Measurements from ENCODE around the gene SUSD2. TPM values are rescaled to one million over a fixed set of nuclear protein-coding genes. Genes with fewer than 3 reads are reported as not detected.
"Not testable (repeated sequence)": the region's sequence is repeated elsewhere in the genome, so short reads cannot be mapped to it uniquely, and the experiment has no call there.

SUSD2 gene
- under 1 TPM; 0.52 to 0.96 TPM for total RNA-seq

GRCh38 chr22:24181088-24181995, at the start of gene SUSD2:
Gene SUSD2, plus strand, starts transcription at chr22:24181487. Its CDS starts 33 bp downstream, at chr22:24181520.
- H3K27ac Mint-ChIP-seq = no peak within 1 kb of the TSS
- no peaks in the 10 kb centered on the region for H3K9me3 Mint-ChIP-seq (ENCODE audit: low read depth)
- no peaks in the 10 kb centered on the region for H3K27me3 Mint-ChIP-seq
- ATAC-seq (no peak), DNase-seq (no peak)
- H3K4me3 Mint-ChIP-seq = no peak within 1 kb of the TSS
- CTCF ChIA-PET = interaction anchor here (0.8 kb wide), 1 partner anchor 8 kb away, joined by 3 read pairs; no protein-coding TSS in a partner anchor
- no peaks in the 10 kb centered on the region for H3K36me3 Mint-ChIP-seq
- no peaks in the 10 kb centered on the region for H3K4me1 Mint-ChIP-seq

GRCh38 chr22:24133187-24133965, 47.9 kb upstream of the SUSD2 start:
- ATAC-seq (peak; percentile 31), DNase-seq (no peak)
- Mint-ChIP-seq H3K4me3 (no peak overlapping the region), H3K9me3 (ENCODE audit: low read depth) (no peaks in the 10 kb centered on the region), H3K27me3 (no peaks in the 10 kb centered on the region), H3K27ac (peak overlapping the region; percentile 35), H3K4me1 (peaks cover 14% of the 10 kb centered on the region), H3K36me3 (peaks cover 23% of the 10 kb centered on the region)
- CTCF ChIA-PET = interaction anchor here (0.7 to 4.9 kb wide), 7 partner anchors 11 to 98 kb away, joined by 3 to 44 read pairs (median 3); no protein-coding TSS in a partner anchor

- CTCF ChIA-PET = interaction anchor here (1.7 to 4.9 kb wide), 3 partner anchors 19 to 41 kb away, joined by 3 to 44 read pairs (median 35); no protein-coding TSS in a partner anchor
- Mint-ChIP-seq H3K27ac (peak overlapping the region; percentile 26), H3K27me3 (no peaks in the 10 kb centered on the region), H3K4me1 (peaks cover 14% of the 10 kb centered on the region), H3K36me3 (peaks cover 23% of the 10 kb centered on the region), H3K4me3 (no peak overlapping the region), H3K9me3 (ENCODE audit: low read depth) (no peaks in the 10 kb centered on the region)
- peak; percentile 63 for ATAC-seq
- DNase-seq = peak; percentile 73
These were observed 47.0 kb upstream of the SUSD2 start for GRCh38 chr22:24134090-24134846.

- peaks cover 25% of the 10 kb centered on the region for H3K36me3 Mint-ChIP-seq
- not testable (repeated sequence) for H3K4me3 Mint-ChIP-seq; H3K27ac Mint-ChIP-seq; H3K27me3 Mint-ChIP-seq; DNase-seq; H3K9me3 Mint-ChIP-seq (ENCODE audit: low read depth); ATAC-seq
- H3K4me1 Mint-ChIP-seq = peaks cover 22% of the 10 kb centered on the region
- CTCF ChIA-PET = interaction anchor here (0.6 to 4.9 kb wide), 4 partner anchors 13 to 21 kb away, joined by 3 to 44 read pairs (median 3); no protein-coding TSS in a partner anchor
These were observed 44.8 kb upstream of the SUSD2 start for GRCh38 chr22:24136533-24136932.

GRCh38 chr22:24137595-24137994, 43.7 kb upstream of the SUSD2 start:
- H3K9me3 Mint-ChIP-seq (ENCODE audit: low read depth) = no peaks in the 10 kb centered on the region
- no peak overlapping the region for H3K4me3 Mint-ChIP-seq
- CTCF ChIA-PET = interaction anchor here (1.0 kb wide), 1 partner anchor 14 kb away, joined by 3 read pairs; no protein-coding TSS in a partner anchor
- DNase-seq = no peak
- ATAC-seq = no peak
- H3K27me3 Mint-ChIP-seq = no peaks in the 10 kb centered on the region
- H3K36me3 Mint-ChIP-seq = peaks cover 25% of the 10 kb centered on the region
- peaks cover 30% of the 10 kb centered on the region for H3K4me1 Mint-ChIP-seq
- no peak overlapping the region for H3K27ac Mint-ChIP-seq

- Mint-ChIP-seq H3K27ac (no peak overlapping the region), H3K9me3 (ENCODE audit: low read depth) (no peaks in the 10 kb centered on the region), H3K27me3 (no peaks in the 10 kb centered on the region)
These were observed 42.5 kb upstream of the SUSD2 start for GRCh38 chr22:24138649-24139420.

GRCh38 chr22:24140357-24140756, 40.9 kb upstream of the SUSD2 start:
- ATAC-seq (no peak), DNase-seq (no peak)
- Mint-ChIP-seq H3K27me3 (no peaks in the 10 kb centered on the region), H3K9me3 (ENCODE audit: low read depth) (no peaks in the 10 kb centered on the region), H3K4me1 (peaks cover 23% of the 10 kb centered on the region), H3K4me3 (no peak overlapping the region), H3K36me3 (peaks cover 20% of the 10 kb centered on the region), H3K27ac (no peak overlapping the region)
- CTCF ChIA-PET = interaction anchor here (0.6 to 1.6 kb wide), 5 partner anchors 13 to 250 kb away, joined by 3 to 5 read pairs (median 4); no protein-coding TSS in a partner anchor

More at GRCh38 chr22:24138649-24139420, 42.5 kb upstream of the SUSD2 start:
- no peak for DNase-seq
- peaks cover 25% of the 10 kb centered on the region for H3K36me3 Mint-ChIP-seq
- CTCF ChIA-PET = interaction anchor here (0.6 to 2.0 kb wide), 4 partner anchors 16 to 52 kb away, joined by 3 to 4 read pairs (median 4); no protein-coding TSS in a partner anchor
- ATAC-seq = no peak
- H3K4me3 Mint-ChIP-seq = no peak overlapping the region
- peaks cover 23% of the 10 kb centered on the region for H3K4me1 Mint-ChIP-seq

GRCh38 chr22:24141586-24141985, 39.7 kb upstream of the SUSD2 start:
- H3K9me3 Mint-ChIP-seq (ENCODE audit: low read depth) = no peaks in the 10 kb centered on the region
- DNase-seq (no peak), ATAC-seq (peak; percentile 38)
- H3K4me1 Mint-ChIP-seq = peaks cover 34% of the 10 kb centered on the region
- peak overlapping the region; percentile 52 for H3K27ac Mint-ChIP-seq
- CTCF ChIA-PET = interaction anchor here (1.0 to 7.0 kb wide), 4 partner anchors 12 to 101 kb away, joined by 3 to 63 read pairs (median 4); no protein-coding TSS in a partner anchor
- H3K27me3 Mint-ChIP-seq = no peaks in the 10 kb centered on the region
- no peak overlapping the region for H3K4me3 Mint-ChIP-seq
- H3K36me3 Mint-ChIP-seq = peaks cover 13% of the 10 kb centered on the region

- ATAC-seq (no peak), DNase-seq (no peak)
- H3K27me3 Mint-ChIP-seq = no peaks in the 10 kb centered on the region
- peaks cover 37% of the 10 kb centered on the region for H3K4me1 Mint-ChIP-seq
- no peak overlapping the region for H3K4me3 Mint-ChIP-seq
- H3K9me3 Mint-ChIP-seq (ENCODE audit: low read depth) = no peaks in the 10 kb centered on the region
- CTCF ChIA-PET = interaction anchor here (7.0 kb wide), 1 partner anchor 14 kb away, joined by 63 read pairs; no protein-coding TSS in a partner anchor
- peak overlapping the region; percentile 36 for H3K27ac Mint-ChIP-seq
- peaks cover 8% of the 10 kb centered on the region for H3K36me3 Mint-ChIP-seq
These were observed 39.0 kb upstream of the SUSD2 start for GRCh38 chr22:24142241-24142640.

- Mint-ChIP-seq H3K36me3 (peaks cover 4% of the 10 kb centered on the region), H3K9me3 (ENCODE audit: low read depth) (no peaks in the 10 kb centered on the region), H3K27ac (no peak overlapping the region), H3K4me1 (peaks cover 43% of the 10 kb centered on the region), H3K27me3 (no peaks in the 10 kb centered on the region), H3K4me3 (no peak overlapping the region)
- no peak for DNase-seq
- ATAC-seq = no peak
- CTCF ChIA-PET = interaction anchor here (7.0 kb wide), 1 partner anchor 13 kb away, joined by 63 read pairs; no protein-coding TSS in a partner anchor
These were observed 38.5 kb upstream of the SUSD2 start for GRCh38 chr22:24142831-24143230.

- ATAC-seq (no peak), DNase-seq (no peak)
- Mint-ChIP-seq H3K36me3 (peaks cover 5% of the 10 kb centered on the region), H3K27ac (no peak overlapping the region), H3K27me3 (no peaks in the 10 kb centered on the region), H3K4me3 (no peak overlapping the region), H3K9me3 (ENCODE audit: low read depth) (no peaks in the 10 kb centered on the region), H3K4me1 (peaks cover 45% of the 10 kb centered on the region)
- CTCF ChIA-PET = interaction anchor here (0.9 to 7.0 kb wide), 2 partner anchors 11 to 12 kb away, joined by 3 to 63 read pairs; no protein-coding TSS in a partner anchor
These were observed 37.1 kb upstream of the SUSD2 start for GRCh38 chr22:24144056-24144777.
